ENCODE results near the gene ERCC1.

ERCC1 gene

DNA sequence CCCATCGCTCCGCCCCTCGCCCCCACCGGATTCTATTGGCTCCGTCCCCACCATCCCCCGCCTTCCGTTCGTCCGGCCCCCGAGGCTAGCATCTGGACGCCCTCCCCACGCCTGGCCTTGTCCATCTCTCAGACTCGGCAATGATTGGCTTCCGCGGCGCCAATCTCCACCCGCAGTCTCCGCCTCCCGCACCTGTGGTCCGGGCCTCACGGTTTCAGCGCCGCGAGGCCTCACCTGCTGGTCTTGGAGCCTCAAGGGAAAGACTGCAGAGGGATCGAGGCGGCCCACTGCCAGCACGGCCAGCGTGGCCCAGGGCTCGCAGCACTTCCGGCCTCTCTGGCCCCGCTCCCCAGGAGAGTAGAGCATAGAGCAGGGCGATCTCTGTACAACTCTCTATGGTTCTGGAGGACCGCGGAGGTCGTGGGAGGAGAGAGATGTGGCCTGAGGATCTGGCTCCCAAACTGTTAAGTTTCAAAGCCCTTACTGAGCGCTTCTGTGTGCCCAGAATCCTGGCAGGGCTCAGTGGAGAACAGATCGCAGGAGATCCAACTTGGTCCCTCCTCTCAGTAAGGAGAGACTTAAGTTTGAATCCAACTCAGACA lies at the start of gene ERCC1:
Gene ERCC1, minus strand, starts transcription at position 329 of the 602 bp plus-strand sequence. CDS start 543 bp downstream, outside the sequence.
- DNase-seq: peak; percentile 97 to 99 (median 98)

DNA sequence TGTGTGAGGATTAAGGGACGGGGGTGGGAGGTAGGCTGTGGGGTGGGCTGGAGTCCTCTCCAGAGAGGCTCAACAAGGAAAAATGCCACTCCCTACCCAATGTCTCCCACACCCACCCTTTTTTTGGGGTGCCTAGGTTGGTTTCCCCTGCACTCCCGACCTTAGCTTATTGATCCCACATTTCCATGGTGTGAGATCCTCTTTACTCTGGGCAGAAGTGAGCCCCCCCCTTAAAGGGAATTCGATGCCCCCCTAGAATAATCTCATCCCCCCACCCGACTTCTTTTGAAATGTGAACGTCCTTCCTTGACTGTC lies 49.6 kb upstream of the ERCC1 start:
- DNase-seq: no peak

DNA sequence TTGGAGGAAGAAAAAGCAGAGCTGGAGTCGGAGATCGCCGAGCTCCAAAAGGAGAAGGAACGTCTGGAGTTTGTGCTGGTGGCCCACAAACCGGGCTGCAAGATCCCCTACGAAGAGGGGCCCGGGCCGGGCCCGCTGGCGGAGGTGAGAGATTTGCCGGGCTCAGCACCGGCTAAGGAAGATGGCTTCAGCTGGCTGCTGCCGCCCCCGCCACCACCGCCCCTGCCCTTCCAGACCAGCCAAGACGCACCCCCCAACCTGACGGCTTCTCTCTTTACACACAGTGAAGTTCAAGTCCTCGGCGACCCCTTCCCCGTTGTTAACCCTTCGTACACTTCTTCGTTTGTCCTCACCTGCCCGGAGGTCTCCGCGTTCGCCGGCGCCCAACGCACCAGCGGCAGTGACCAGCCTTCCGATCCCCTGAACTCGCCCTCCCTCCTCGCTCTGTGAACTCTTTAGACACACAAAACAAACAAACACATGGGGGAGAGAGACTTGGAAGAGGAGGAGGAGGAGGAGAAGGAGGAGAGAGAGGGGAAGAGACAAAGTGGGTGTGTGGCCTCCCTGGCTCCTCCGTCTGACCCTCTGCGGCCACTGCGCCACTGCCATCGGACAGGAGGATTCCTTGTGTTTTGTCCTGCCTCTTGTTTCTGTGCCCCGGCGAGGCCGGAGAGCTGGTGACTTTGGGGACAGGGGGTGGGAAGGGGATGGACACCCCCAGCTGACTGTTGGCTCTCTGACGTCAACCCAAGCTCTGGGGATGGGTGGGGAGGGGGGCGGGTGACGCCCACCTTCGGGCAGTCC lies 49.0 kb upstream of the ERCC1 start:
- DNase-seq: no peak

DNA sequence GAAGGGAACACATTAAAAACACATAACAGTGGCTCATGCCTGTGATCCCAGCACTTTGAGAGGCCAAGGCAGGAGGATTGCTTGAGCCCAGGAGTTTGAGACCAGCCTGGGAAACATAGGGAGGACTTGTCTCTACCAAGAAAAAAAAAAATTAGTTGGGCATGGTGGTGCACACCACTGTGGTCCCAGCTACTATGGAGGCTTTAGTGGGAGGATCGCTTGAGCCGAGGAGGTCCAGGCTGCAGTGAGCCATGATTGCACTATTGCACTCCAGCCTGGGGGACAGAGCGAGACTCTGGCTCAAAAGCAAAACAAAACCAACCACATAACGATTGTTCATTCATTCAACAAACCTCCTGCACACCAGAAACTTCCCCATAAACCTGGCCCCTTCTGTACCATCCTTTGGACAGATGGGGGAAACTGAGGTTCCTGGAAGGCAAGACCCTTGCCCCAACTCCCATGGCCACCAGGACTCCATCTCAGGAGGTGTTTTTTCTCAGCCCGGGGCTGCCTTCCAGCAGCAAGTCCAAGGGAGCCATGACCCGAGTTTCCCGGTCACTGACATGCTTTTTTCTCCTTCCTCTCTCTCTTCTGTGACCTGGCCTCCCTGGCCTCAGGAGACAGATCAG lies 48.3 kb upstream of the ERCC1 start:
- no peak for DNase-seq

DNA sequence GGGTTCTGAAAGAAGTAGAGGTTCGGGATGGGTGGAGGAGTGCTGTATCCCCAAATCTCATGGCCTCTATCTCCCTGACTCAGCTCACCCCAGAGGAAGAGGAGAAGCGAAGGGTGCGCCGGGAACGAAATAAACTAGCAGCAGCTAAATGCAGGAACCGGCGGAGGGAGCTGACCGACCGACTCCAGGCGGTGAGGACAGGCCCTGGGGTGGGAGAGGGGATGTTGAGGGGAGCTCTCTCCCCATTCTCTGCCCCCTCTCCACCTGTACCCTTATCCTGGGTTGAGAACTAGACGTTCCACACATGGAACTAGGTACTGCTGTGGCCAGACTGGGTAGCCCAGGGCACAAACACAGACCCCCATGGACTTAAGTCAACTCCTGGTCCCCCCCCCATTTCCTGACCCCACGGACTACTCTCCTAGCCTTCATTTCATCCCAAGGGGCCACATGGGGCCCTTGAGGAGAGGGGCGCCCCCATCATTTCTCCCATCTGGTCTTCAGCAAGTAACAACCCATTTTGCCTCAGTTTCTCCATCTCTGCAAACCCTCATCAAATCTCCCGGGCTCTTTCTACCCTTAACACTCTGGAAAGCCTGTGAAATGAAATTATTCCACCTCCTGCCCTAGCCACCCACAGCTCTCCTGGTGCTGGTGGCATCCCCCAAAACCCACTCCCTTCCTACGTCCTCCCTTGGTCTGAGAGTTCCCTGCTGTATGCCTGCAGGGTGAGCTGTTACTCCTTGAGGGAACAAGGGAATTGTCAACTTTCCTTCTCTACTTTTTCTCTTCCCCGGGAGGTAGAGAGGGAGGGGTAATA lies 47.6 kb upstream of the ERCC1 start:
- DNase-seq: no peak

DNA sequence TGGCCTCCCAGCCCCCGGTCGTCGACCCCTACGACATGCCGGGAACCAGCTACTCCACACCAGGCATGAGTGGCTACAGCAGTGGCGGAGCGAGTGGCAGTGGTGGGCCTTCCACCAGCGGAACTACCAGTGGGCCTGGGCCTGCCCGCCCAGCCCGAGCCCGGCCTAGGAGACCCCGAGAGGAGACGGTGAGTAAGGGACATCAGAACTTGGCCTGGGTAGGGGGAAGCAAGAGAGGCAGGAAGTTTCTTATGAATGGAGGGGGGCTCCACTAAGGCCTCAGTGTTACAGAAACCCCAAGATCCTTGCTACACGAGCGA lies 47.0 kb upstream of the ERCC1 start:
- DNase-seq: no peak

DNA sequence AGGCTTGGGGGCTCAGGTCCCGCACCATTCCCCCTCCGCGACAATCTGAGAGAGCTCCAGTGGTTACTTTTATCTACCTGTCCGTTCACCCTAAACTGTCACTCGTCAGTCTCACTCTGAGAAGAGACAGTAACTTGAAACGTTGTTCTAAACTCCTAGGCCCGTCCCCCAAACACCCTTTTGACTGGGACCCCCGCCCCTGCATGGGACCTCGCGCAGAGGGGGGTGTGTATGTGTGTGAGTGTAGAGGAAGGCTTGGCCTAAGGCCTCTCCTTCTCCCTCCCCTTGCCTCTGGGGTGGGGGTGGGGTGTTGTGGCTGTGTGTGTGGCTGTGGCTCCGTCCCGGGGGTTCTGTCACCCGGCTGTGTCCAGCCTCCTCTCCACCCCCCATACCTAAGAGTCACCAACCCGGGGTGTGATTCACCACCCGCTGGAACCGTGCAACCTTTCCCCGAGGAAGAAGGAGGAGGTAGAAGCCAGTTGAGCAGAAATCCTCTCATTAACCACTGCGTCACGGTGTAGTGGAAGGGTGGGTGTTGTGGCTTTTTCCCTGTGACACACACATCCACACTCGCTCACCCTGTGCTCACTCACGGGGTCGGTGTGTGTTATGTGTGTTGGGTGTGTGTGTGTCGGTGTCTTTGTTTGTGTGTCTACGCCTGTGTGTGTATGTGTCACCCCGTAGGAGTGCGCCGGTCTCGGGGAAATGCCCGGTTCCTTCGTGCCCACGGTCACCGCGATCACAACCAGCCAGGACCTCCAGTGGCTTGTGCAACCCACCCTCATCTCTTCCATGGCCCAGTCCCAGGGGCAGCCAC lies 46.4 kb upstream of the ERCC1 start:
- no peak for DNase-seq

DNA sequence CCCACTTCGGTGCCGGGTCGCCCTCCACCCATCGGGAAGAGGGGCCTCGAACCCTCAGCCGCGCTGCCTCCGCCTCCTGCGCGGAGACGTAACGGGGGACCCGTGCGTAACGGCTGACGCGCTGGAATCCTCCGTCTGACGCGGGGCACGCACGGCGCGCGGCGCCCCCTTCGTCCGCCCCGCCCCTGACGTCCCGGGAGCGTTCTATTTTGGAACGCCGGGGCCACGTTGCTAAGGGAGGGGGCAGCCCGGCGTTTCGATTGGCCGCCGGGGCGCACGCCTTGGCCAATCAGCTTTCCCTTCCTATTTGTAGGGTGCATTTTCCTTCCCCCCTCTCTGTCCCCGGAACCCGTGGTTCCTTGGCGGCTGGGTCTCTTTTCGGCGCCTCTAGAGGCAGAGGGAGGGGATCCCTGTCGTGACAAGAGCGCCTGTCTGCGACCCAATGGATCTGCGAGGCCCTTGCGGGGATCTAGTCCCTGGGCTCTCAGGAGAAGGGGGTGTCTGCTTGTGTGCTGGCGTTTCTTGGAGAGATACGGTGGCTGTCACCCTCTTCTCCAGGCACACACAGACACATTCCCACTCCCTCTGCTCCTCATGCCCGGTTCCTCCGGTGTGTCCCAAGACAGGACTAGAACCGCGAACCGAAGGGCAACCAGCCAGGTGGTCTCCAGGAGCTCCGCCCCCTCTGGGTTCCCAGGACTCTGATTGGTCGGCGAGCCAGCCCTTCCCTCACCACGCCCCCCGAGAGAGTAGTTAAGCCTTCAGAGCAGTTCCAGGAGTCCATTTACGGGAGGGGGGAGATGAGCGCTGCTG lies 45.6 kb upstream of the ERCC1 start:
- DNase-seq: peak; percentile 84 to 97 (median 90)

DNA sequence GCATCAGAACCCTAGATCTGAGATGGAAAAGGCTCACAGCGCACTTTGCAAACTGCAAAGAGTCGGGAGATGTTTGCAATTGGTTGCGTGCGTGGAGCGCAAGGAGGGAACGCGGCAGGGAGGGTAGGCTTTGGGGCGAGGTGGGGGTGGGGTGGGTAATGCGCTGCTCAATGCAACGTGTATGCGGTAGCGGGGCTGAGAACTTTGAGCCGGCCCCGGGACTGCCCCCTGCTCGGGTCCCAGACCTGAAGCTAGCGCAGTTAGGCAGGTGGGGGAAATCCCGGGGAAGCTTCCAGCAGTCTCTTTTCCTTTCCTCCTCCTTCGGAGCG lies 45.0 kb upstream of the ERCC1 start:
- no peak for DNase-seq

DNA sequence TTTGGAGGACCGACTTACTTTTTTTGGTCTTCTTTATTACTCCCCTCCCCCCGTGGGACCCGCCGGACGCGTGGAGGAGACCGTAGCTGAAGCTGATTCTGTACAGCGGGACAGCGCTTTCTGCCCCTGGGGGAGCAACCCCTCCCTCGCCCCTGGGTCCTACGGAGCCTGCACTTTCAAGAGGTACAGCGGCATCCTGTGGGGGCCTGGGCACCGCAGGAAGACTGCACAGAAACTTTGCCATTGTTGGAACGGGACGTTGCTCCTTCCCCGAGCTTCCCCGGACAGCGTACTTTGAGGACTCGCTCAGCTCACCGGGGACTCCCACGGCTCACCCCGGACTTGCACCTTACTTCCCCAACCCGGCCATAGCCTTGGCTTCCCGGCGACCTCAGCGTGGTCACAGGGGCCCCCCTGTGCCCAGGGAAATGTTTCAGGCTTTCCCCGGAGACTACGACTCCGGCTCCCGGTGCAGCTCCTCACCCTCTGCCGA lies 44.5 kb upstream of the ERCC1 start:
- DNase-seq: no peak

DNA sequence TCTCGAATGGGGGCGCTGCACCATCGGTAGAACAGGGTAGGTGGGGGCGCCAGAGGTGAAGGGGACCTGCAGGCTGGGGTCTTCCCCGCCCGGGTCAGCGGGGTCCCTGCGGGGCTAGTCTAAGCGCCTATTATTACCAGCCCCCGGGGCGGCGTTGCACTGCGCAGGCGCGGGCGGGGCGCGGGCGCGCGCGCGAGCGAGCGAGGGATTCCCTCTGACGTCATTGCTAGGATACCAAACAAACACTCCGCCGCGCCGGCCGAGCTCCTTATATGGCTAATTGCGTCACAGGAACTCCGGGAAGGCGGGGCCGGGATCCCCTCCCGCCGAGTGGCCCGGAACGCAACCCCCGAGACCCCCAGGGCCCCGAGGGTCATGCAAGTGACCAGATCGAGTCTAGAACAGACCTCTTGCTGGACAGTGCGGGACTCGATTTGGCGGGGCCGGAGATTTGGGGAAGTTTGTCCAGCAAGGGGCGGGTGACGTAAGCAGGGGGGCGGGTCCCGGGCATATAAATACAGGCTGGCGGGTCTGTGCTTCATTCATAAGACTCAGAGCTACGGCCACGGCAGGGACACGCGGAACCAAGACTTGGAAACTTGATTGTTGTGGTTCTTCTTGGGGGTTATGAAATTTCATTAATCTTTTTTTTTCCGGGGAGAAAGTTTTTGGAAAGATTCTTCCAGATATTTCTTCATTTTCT lies 43.9 kb upstream of the ERCC1 start, which contains the start of gene FOSB:
Gene FOSB, plus strand, starts transcription at position 541 of the 703 bp plus-strand sequence. CDS start 591 bp downstream, outside the sequence.
- peak; percentile 85 to 97 (median 95) for DNase-seq

DNA sequence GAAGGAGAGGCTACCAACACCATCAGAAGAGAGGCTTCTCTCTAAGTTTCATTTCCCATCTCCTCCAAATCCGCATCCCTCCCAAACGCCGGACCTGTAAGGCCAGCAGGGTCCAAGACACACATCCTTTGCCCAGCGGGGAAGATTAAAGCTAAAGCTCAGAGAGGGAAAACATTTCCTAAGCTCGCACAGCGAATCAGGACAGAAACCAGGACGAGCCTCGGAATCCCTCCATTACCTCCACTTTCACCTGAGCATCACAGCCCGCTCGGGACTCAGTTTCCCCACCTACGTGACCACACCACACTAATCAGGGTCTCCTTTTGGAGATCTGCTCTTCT lies 43.4 kb upstream of the ERCC1 start:
- DNase-seq: no peak

DNA sequence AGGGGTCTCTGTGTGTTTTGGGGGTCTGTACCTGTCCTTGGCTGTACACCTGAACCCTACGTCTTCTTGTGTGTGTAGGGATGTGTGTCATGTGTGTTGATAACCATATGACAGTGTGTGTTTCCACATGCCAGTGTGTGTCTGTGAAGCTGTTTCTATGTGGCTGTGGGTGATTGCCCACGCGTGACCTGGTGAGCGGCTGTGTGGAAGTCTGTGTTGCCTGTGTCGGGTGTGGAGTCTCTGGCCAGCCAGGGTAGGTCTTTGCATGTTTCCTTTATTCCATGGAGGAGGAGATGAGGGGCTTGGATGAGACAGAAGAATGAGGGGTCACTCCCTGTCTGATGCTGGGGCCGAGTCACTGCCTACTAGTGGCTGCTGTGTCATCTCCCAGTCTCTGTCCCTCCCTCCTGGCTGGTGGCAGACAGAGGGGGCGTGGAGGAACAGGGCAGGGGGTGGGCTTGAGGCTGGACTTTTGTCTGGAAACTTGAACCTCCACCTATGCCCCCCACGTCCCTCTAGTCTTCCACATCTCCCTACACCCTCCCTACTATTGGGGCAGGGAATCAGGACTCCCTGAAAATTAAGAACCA lies 41.2 kb upstream of the ERCC1 start:
- DNase-seq: no peak

DNA sequence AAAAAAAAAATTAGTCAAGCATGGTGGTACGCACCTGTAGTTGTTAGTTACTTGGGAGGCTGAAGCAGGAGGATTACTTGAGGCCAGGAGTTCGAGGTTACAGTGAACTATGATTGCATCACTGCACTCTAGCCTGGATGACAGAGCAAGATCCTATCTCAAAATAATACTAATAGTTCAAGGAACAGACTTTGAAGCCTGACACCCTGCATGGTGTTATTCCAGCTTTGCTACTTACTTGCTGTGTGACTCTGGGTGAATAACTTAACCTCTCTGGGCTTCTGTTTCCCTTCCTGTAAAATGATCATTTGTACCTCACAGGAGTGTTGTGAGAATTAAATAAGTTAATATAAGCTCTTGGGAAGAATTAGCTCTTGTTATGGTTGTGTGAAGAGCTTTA lies 40.6 kb upstream of the ERCC1 start:
- DNase-seq: no peak

DNA sequence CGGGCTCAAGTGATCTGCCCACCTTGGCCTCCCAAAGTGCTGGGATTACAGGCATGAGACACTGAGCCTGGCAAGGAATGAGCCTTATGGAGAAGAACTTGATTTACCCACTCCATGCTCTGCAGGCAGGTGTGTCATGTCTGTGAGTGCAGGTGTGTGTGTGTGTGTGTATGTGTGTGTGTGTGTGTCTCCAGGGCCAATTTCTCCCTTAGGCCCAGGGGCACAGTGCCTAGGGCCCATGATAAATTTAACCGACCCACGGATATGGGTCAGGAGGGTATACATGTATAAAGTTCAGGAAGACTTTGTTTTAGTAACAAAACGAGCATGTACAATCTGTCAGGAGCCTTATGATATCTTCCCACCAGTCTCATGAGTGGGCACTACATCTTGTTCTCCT lies 39.5 kb upstream of the ERCC1 start:
- no peak for DNase-seq

DNA sequence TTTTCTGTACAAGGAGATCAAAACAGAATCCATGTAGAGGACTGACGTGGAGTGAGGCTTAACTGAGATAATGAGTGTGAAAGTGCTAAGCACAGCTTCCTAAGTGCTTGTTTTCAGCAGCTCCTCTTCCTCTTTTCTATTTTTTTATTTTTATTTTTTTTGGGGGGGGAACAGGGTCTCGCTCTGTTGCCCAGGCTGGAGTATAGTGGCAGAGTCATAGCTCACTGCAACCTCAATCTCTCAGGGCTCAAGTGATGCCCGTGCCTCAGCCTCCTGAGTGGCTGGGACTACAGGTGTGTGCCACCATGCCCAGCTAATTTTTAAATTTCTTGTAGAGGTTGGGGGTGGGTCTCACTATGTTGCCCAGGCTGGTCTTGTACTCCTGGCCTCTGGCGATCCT lies 38.5 kb upstream of the ERCC1 start:
- DNase-seq: no peak

DNA sequence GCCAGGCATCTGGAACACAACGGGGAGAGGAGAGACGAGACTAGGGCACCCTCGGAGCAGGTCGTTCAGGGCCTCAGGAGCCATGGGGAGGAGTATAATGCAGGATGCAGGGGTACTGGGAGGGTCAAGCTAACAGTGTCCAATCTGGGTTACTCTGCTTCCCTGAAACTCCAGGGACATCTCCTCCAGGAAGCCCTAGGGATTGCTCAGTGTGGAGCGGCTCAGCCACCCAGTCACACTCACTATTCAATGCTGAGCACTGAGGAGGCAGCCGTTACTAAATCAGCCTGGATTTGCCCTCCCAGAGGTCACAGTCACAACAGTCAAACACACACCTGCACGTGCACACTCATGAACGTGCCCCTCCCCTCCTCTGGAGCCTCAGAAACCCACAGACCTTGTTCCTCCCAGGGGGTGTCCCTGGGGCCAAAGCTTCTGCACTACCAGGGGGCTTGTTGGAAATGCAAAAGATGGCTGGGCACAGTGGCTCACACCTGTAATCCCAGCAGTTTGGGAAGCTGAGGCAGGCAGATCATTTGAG lies 37.2 kb upstream of the ERCC1 start:
- no peak for DNase-seq

DNA sequence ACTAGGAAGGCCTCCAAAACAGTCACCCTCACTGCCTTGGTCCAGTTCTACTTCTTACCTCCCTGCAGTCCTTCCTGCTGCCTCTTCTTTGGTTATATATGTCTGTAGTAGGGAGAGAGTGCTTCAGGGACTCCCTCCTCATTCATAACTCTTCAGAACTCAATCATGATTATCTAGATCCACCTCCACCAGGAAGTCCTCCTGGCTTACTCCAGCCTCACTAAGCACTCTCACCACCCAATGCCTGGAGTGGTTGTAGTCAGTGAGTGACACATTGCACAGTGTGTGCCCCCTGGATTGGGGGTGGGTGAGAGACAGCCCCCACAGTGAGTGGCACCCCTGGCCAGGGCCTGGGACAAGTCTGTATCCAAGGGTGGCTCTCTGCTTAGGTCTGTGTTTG lies 34.1 kb upstream of the ERCC1 start:
- no peak for DNase-seq

DNA sequence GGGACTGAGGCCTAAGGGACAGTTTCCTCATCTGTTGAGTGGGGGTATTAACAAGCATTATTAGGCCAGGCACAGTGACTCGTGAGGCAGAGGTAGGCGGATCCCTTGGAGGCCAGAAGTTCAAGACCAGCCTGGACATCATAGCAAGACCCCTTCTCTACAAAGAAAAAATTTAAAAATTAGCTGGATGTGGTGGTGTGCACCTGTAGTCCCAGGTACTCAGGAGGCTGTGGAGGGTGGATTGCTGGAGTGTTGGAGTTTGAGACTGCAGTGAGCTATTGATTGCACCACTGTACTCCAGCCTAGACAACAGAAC lies 32.7 kb upstream of the ERCC1 start:
- no peak for DNase-seq

DNA sequence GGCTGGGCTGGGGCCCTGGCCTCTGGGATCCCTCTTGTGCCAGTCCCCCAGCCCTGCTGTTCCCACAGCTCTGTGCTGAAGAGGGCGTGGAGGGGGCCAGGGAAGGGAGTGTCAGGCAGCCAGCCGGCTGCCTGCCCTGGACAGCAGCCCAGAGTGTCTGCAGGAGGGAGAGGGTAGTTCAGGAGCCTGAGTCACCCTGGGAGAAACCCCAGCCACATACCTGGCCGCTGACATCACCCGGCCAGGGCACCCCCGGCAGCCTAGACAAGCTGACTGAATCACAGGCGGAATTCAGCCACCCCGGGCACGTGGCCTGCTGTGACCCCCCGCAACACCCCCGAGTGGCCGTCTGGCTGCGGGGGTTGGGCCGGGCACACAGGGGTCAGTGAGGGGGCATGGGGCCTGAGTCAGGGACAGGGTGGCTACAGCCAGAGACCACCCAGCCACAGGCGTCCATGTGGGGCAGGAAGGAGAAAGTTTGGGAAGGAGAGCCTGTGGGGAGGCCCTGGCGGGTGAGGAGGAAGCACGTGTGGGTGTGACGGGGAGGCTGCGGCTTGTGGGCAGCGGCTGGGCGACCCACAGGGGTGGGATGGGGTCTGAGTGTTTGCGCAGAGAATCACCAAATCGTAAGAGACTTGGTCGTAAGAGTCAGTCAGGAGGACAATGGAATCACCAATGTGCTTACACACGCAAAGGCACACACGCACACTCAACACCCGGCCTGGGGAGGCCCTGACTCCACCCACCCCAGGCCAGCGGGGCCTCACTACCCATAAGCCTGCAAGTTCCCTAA lies 32.2 kb upstream of the ERCC1 start:
- peak in 2 of 3 experiments; percentile 26 to 40 for DNase-seq
